T-helper 2 cell treated with Interferon-gamma antibody and Interleukin-4, amounts not matched to agents 5 μg/mL and 100 μg/mL, for 36 hours (primary cell): ENCODE data around the gene NHP2.
"Not testable (repeated sequence)": the region's sequence is repeated elsewhere in the genome, so short reads cannot be mapped to it uniquely, and the experiment has no call there.

Experiments used
- DNase-seq: peaks from one replicate; pipeline ENCODE4 v3.0.0; 2021; ENCODE audit warnings: low spot score
- H3K27ac Mint-ChIP-seq: one replicate; pipeline ENCODE4 v1.8.0; 2021; ENCODE audit warnings: mild to moderate bottlenecking, mixed read lengths
- H3K27me3 Mint-ChIP-seq: one replicate; pipeline ENCODE4 v1.8.0; 2021; ENCODE audit warnings: low read depth, mixed read lengths
- H3K36me3 Mint-ChIP-seq: one replicate; pipeline ENCODE4 v1.8.0; 2021; ENCODE audit warnings: low read depth, mixed read lengths
- H3K4me1 Mint-ChIP-seq: one replicate; pipeline ENCODE4 v1.8.0; 2021; ENCODE audit warnings: low read depth, mixed read lengths
- H3K4me3 Mint-ChIP-seq: one replicate; pipeline ENCODE4 v1.8.0; 2022; ENCODE audit warnings: mild to moderate bottlenecking, moderate library complexity, mixed read lengths
- H3K9me3 Mint-ChIP-seq: one replicate; pipeline ENCODE4 v1.8.0; 2021; ENCODE audit warnings: mixed read lengths

The NHP2 gene

GRCh38 chr5:178130576-178131445 is 22.9 kb downstream of the NHP2 start, which contains the start of gene RMND5B:
Gene RMND5B (plus strand): TSS chr5:178131014. CDS start chr5:178138120, 7,106 bp downstream.
- Mint-ChIP-seq H3K27me3 (no peaks in the 10 kb centered on the region), H3K4me1 (peaks cover 16% of the 10 kb centered on the region), H3K9me3 (no peaks in the 10 kb centered on the region), H3K36me3 (peaks cover 20% of the 10 kb centered on the region), H3K27ac (peak within 1 kb of the TSS; percentile 92), H3K4me3 (peak within 1 kb of the TSS; percentile 94)
- peak; percentile 85 for DNase-seq

- DNase-seq, H3K9me3 Mint-ChIP-seq, H3K27me3 Mint-ChIP-seq: not testable (repeated sequence)
- peaks cover 17% of the 10 kb centered on the region for H3K36me3 Mint-ChIP-seq
- peaks cover 16% of the 10 kb centered on the region for H3K4me1 Mint-ChIP-seq
- H3K4me3 Mint-ChIP-seq: peak overlapping the region; percentile 74
- peak overlapping the region; percentile 62 for H3K27ac Mint-ChIP-seq
Measured at GRCh38 chr5:178130234-178130575, 23.5 kb downstream of the NHP2 start.

GRCh38 chr5:178129296-178129695 is 24.4 kb downstream of the NHP2 start:
- no peak overlapping the region for H3K27ac Mint-ChIP-seq
- no peak for DNase-seq
- H3K36me3 Mint-ChIP-seq: peaks cover 15% of the 10 kb centered on the region
- H3K4me1 Mint-ChIP-seq: peaks cover 16% of the 10 kb centered on the region
- peak overlapping the region; percentile 29 for H3K4me3 Mint-ChIP-seq
- H3K9me3 Mint-ChIP-seq: no peaks in the 10 kb centered on the region
- H3K27me3 Mint-ChIP-seq: no peaks in the 10 kb centered on the region

- H3K4me1 Mint-ChIP-seq: peaks cover 13% of the 10 kb centered on the region
- not testable (repeated sequence) for DNase-seq, H3K27ac Mint-ChIP-seq, H3K36me3 Mint-ChIP-seq, H3K4me3 Mint-ChIP-seq, H3K27me3 Mint-ChIP-seq, H3K9me3 Mint-ChIP-seq
Measured at GRCh38 chr5:178127300-178128009, 26.2 kb downstream of the NHP2 start.

- DNase-seq: no peak
- no peaks in the 10 kb centered on the region for H3K9me3 Mint-ChIP-seq
- peaks cover 4% of the 10 kb centered on the region for H3K36me3 Mint-ChIP-seq
- H3K27me3 Mint-ChIP-seq: no peaks in the 10 kb centered on the region
- no peak overlapping the region for H3K27ac Mint-ChIP-seq
- H3K4me1 Mint-ChIP-seq: peaks cover 8% of the 10 kb centered on the region
- no peak overlapping the region for H3K4me3 Mint-ChIP-seq
Measured at GRCh38 chr5:178126556-178126955, 27.1 kb downstream of the NHP2 start.

- Mint-ChIP-seq H3K9me3 (no peaks in the 10 kb centered on the region), H3K4me1 (peaks cover 9% of the 10 kb centered on the region), H3K27ac (no peak overlapping the region), H3K27me3 (no peaks in the 10 kb centered on the region), H3K36me3 (no peaks in the 10 kb centered on the region), H3K4me3 (no peak overlapping the region)
- no peak for DNase-seq
Measured at GRCh38 chr5:178125253-178125906, 28.3 kb downstream of the NHP2 start.

- H3K4me3 Mint-ChIP-seq: no peak overlapping the region
- no peaks in the 10 kb centered on the region for H3K36me3 Mint-ChIP-seq
- no peaks in the 10 kb centered on the region for H3K27me3 Mint-ChIP-seq
- H3K27ac Mint-ChIP-seq: no peak overlapping the region
- DNase-seq: no peak
- H3K9me3 Mint-ChIP-seq: no peaks in the 10 kb centered on the region
- H3K4me1 Mint-ChIP-seq: peaks cover 6% of the 10 kb centered on the region
Measured at GRCh38 chr5:178123966-178124925, 29.4 kb downstream of the NHP2 start.

- no peaks in the 10 kb centered on the region for H3K36me3 Mint-ChIP-seq
- no peak for DNase-seq
- H3K9me3 Mint-ChIP-seq: no peaks in the 10 kb centered on the region
- peaks cover 6% of the 10 kb centered on the region for H3K4me1 Mint-ChIP-seq
- H3K27ac Mint-ChIP-seq: no peak overlapping the region
- H3K27me3 Mint-ChIP-seq: no peaks in the 10 kb centered on the region
- no peak overlapping the region for H3K4me3 Mint-ChIP-seq
Measured at GRCh38 chr5:178123094-178123965, 30.4 kb downstream of the NHP2 start.

GRCh38 chr5:178122346-178122745 is 31.3 kb downstream of the NHP2 start:
- no peak for DNase-seq
- no peak overlapping the region for H3K27ac Mint-ChIP-seq
- peaks cover 6% of the 10 kb centered on the region for H3K4me1 Mint-ChIP-seq
- no peaks in the 10 kb centered on the region for H3K27me3 Mint-ChIP-seq
- H3K36me3 Mint-ChIP-seq: no peaks in the 10 kb centered on the region
- no peak overlapping the region for H3K4me3 Mint-ChIP-seq
- no peaks in the 10 kb centered on the region for H3K9me3 Mint-ChIP-seq

- Mint-ChIP-seq H3K4me3 (no peak overlapping the region), H3K27ac (no peak overlapping the region), H3K4me1 (peaks cover 12% of the 10 kb centered on the region), H3K27me3 (no peaks in the 10 kb centered on the region), H3K36me3 (no peaks in the 10 kb centered on the region), H3K9me3 (no peaks in the 10 kb centered on the region)
- no peak for DNase-seq
Measured at GRCh38 chr5:178121391-178122276, 32.1 kb downstream of the NHP2 start.

- Mint-ChIP-seq H3K27me3 (no peaks in the 10 kb centered on the region), H3K36me3 (no peaks in the 10 kb centered on the region), H3K4me1 (peaks cover 21% of the 10 kb centered on the region), H3K4me3 (no peak overlapping the region), H3K9me3 (no peaks in the 10 kb centered on the region), H3K27ac (no peak overlapping the region)
- peak; percentile 59 for DNase-seq
Measured at GRCh38 chr5:178120607-178121357, 32.9 kb downstream of the NHP2 start.
